Activated naive CD4-positive, alpha-beta T cell treated with anti-CD3 and anti-CD28 coated beads for 36 hours (primary cell): ENCODE measurements around the gene ACOT6. TPM values are rescaled to one million over a fixed set of nuclear protein-coding genes. Genes with fewer than 3 reads are reported as not detected.
"Not testable (repeated sequence)": the region's sequence is repeated elsewhere in the genome, so short reads cannot be mapped to it uniquely, and the experiment has no call there.

Experiments used
- CTCF ChIA-PET: fragments of 350-600 bp; sonication (Branson Sonifier 250); formaldehyde crosslinking; loops from one replicate; lab custom pipeline; 2021; ENCODE audit warnings: antibody characterized with exemption; lab: Charles Lee
- DNase-seq: peaks from one replicate; pipeline ENCODE4 v3.0.0-alpha.2; 2020
- H3K27ac Mint-ChIP-seq: one replicate; pipeline ENCODE4 v1.8.0; 2021; ENCODE audit warnings: mild to moderate bottlenecking, mixed read lengths
- H3K27me3 Mint-ChIP-seq: one replicate; pipeline ENCODE4 v1.8.0; 2021; ENCODE audit warnings: low read depth, mixed read lengths
- H3K36me3 Mint-ChIP-seq: one replicate; pipeline ENCODE4 v1.8.0; 2021; ENCODE audit warnings: low read depth, mixed read lengths
- H3K4me1 Mint-ChIP-seq: one replicate; pipeline ENCODE4 v1.8.0; 2021; ENCODE audit warnings: low read depth, mixed read lengths
- H3K4me3 Mint-ChIP-seq: one replicate; pipeline ENCODE4 v1.8.0; 2021; ENCODE audit warnings: mild to moderate bottlenecking, moderate library complexity, mixed read lengths
- H3K9me3 Mint-ChIP-seq: one replicate; pipeline ENCODE4 v1.8.0; 2021; ENCODE audit warnings: mixed read lengths
- intact Hi-C: fragments of 100-400 bp; cut with micrococcal nuclease; formaldehyde crosslinking; loops from one replicate; pipeline ENCODE4 v1.15.1; 2023
- total RNA-seq, 2 experiments: library from RNA; stranded (reverse); gene quantifications; one replicate each; pipeline ENCODE4 v1.2.3, GENCODE V29; 2021

The ACOT6 gene
- total RNA-seq, 2 experiments from 2014 or later: not detected

DNA sequence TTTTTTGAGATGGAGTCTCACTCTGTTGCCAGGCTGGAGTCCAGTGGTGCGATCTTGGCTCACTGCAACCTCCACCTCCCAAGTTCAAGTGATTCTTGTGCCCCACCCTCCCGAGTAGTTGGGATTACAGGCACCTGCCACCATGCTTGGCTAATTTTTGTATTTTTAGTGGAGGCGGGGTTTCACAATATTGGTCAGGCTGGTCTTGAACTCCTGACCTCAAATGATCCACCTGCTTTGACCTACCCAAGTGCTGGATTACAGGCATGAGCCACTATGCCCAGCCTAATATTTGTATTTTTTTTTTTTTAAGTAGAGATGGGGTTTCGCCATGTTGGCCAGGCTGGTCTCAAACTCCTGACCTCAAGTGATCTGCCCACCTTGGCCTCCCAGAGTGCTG, 38.6 kb upstream of the ACOT6 start:
- H3K9me3 Mint-ChIP-seq, H3K27ac Mint-ChIP-seq, H3K27me3 Mint-ChIP-seq, H3K36me3 Mint-ChIP-seq, DNase-seq, intact Hi-C loops, H3K4me3 Mint-ChIP-seq: not testable (repeated sequence)
- CTCF ChIA-PET: interaction anchor here (0.7 kb wide), 1 partner anchor 63 kb away, joined by 3 read pairs; no protein-coding TSS in a partner anchor
- peaks cover 12% of the 10 kb centered on the region for H3K4me1 Mint-ChIP-seq

- CTCF ChIA-PET, H3K27me3 Mint-ChIP-seq, H3K36me3 Mint-ChIP-seq, H3K4me3 Mint-ChIP-seq, H3K9me3 Mint-ChIP-seq, intact Hi-C loops, H3K27ac Mint-ChIP-seq, DNase-seq: not testable (repeated sequence)
- H3K4me1 Mint-ChIP-seq: peaks cover 12% of the 10 kb centered on the region
Measured at GRCh38 chr14:73574251-73574650, 38.1 kb upstream of the ACOT6 start.

GRCh38 chr14:73576391-73576790, 35.9 kb upstream of the ACOT6 start:
- Mint-ChIP-seq H3K4me1 (peaks cover 3% of the 10 kb centered on the region), H3K36me3 (peaks cover 5% of the 10 kb centered on the region), H3K9me3 (no peaks in the 10 kb centered on the region), H3K27ac (no peak overlapping the region), H3K4me3 (no peak overlapping the region), H3K27me3 (no peaks in the 10 kb centered on the region)
- intact Hi-C loops: no loop called here
- no peak for DNase-seq
- CTCF ChIA-PET: interaction anchor here (0.6 kb wide), 1 partner anchor 126 kb away, joined by 3 read pairs; no protein-coding TSS in a partner anchor

GRCh38 chr14:73577214-73577613, 35.1 kb upstream of the ACOT6 start:
- H3K27ac Mint-ChIP-seq, H3K36me3 Mint-ChIP-seq, H3K4me3 Mint-ChIP-seq, DNase-seq, H3K4me1 Mint-ChIP-seq, intact Hi-C loops, H3K27me3 Mint-ChIP-seq, CTCF ChIA-PET, H3K9me3 Mint-ChIP-seq: not testable (repeated sequence)

DNA sequence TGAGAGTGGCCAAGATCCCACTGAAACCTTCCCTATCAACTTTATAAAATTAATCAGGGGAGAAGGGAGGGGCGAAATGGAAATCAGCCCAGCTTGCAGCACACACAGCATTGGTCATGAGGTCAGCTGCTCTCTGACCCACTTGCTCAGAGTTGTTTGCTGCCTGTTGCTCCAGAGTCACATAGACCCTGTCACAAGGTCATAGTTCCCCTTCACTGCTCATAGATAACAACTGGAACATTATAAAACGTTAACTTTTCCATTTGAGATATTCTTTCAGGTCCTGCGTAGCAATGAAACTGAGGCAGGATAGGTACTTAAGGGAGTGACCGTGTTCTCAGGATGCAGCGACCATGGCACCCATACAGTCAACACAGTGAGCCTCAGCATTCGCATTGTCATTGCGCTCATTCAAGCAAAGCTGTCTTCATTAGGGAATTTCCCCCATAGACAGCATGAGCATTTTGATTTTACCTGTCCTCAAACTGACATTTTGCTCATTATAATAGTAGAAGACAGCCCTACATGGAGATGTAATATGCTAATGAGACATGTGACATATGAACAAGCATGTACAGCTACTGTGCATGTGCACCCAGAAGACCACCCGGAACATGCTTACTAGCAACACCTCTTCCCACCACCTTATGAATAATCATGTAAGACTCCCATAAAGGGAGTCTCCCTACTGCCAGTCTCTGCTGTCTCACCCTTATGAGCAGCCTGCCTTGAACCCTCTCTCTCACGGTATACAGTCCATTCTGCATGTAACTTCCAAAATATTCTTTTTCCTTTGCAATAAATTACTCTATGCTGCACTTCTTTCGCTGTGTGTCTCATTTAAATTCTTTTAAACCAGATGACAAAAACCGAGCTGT, 30.0 kb upstream of the ACOT6 start:
- H3K4me3 Mint-ChIP-seq, H3K27ac Mint-ChIP-seq, DNase-seq, intact Hi-C loops, H3K9me3 Mint-ChIP-seq, H3K4me1 Mint-ChIP-seq, H3K27me3 Mint-ChIP-seq, H3K36me3 Mint-ChIP-seq: not testable (repeated sequence)
- CTCF ChIA-PET: interaction anchor here (0.7 kb wide), 1 partner anchor 11 kb away, joined by 3 read pairs; no protein-coding TSS in a partner anchor

DNA sequence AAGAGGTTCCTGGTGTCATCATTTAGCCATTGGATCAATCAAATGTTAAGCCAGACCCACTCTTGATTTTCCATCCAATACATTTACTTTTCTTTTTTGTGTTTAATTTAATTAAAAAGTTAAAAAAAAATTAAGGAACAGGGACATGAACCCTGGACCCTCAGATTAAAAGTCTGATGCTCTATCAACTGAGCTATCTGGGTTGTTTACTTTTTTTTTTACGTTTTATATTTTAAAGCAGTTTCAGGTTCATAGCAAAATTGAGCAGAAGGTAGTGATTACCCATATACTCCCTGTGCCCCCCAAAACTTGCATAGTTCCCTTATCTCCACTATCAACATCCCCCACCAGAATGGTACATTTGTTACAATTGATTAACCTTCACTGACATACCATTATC, 23.6 kb upstream of the ACOT6 start:
- no peak overlapping the region for H3K4me3 Mint-ChIP-seq
- CTCF ChIA-PET: interaction anchor here (2.1 kb wide), 1 partner anchor 18 kb away, joined by 18 read pairs; no protein-coding TSS in a partner anchor
- H3K36me3 Mint-ChIP-seq: no peaks in the 10 kb centered on the region
- H3K27me3 Mint-ChIP-seq: no peaks in the 10 kb centered on the region
- no peaks in the 10 kb centered on the region for H3K9me3 Mint-ChIP-seq
- peaks cover 7% of the 10 kb centered on the region for H3K4me1 Mint-ChIP-seq
- no peak for DNase-seq
- H3K27ac Mint-ChIP-seq: no peak overlapping the region
- intact Hi-C loops: no loop called here

DNA sequence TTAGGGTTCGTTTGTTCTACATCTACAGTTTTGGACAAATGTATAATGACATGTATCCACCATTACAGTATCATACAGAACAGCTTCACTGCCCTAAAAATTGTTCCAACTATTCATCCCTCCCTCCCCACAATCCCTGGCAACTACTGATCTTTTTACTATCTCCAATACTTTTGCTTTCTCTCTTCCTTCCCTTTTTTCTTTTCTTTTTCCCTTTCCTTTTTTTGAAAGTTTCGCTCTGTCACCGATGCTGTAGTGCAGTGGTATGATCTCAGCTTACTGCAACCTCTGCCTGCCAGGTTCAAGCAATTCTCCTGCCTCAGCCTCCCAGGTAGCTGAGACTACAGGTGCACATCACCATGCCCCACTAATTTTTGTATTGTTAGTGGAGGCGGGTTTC, 23.2 kb upstream of the ACOT6 start:
- DNase-seq: no peak
- Mint-ChIP-seq H3K4me3 (no peak overlapping the region), H3K27me3 (no peaks in the 10 kb centered on the region), H3K36me3 (no peaks in the 10 kb centered on the region), H3K27ac (no peak overlapping the region), H3K9me3 (no peaks in the 10 kb centered on the region), H3K4me1 (peaks cover 7% of the 10 kb centered on the region)
- CTCF ChIA-PET: interaction anchor here (1.0 to 2.1 kb wide), 3 partner anchors 18 to 80 kb away, joined by 3 to 18 read pairs (median 10); no protein-coding TSS in a partner anchor
- intact Hi-C loops: no loop called here

DNA sequence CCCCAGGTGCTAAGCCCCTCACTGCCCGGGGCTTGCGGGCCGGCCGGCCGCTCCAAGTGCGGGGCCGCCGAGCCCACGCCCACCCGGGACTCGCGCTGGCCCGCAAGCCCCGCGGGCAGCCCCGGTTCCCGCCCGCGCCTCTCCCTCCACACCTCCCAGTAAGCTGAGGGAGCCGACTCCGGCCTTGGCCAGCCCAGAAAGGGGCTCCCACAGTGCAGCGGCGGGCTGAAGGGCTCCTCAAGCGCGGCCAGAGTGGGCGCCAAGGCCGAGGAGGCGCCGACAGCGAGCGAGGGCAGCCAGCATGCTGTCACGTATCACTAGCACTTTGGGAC, 21.7 kb upstream of the ACOT6 start:
- H3K9me3 Mint-ChIP-seq, H3K27me3 Mint-ChIP-seq, H3K4me3 Mint-ChIP-seq: not testable (repeated sequence)

GRCh38 chr14:73591690-73592449, 20.4 kb upstream of the ACOT6 start, which contains the start of gene ACOT4:
Gene ACOT4 (plus strand): TSS chr14:73591873. CDS start chr14:73591960, 87 bp downstream.
- peak; percentile 42 for DNase-seq
- CTCF ChIA-PET: interaction anchor here (1.0 to 1.1 kb wide), 3 partner anchors 21 to 41 kb away, joined by 3 to 4 read pairs (median 3); no protein-coding TSS in a partner anchor
- intact Hi-C loops: no loop called here
- peak within 1 kb of the TSS; percentile 68 for H3K4me3 Mint-ChIP-seq
- no peak within 1 kb of the TSS for H3K27ac Mint-ChIP-seq
- no peaks in the 10 kb centered on the region for H3K27me3 Mint-ChIP-seq
- H3K36me3 Mint-ChIP-seq: no peaks in the 10 kb centered on the region
- peaks cover 7% of the 10 kb centered on the region for H3K4me1 Mint-ChIP-seq
- no peaks in the 10 kb centered on the region for H3K9me3 Mint-ChIP-seq

More for the DNA sequence above, 21.7 kb upstream of the ACOT6 start:
- H3K36me3 Mint-ChIP-seq, intact Hi-C loops, H3K27ac Mint-ChIP-seq, DNase-seq, H3K4me1 Mint-ChIP-seq: not testable (repeated sequence)
- CTCF ChIA-PET: interaction anchor here (2.0 to 2.1 kb wide), 2 partner anchors 20 to 82 kb away, joined by 10 to 18 read pairs; no protein-coding TSS in a partner anchor

- no peak for DNase-seq
- intact Hi-C loops: no loop called here
- Mint-ChIP-seq H3K27ac (no peak overlapping the region), H3K4me1 (peaks cover 7% of the 10 kb centered on the region), H3K9me3 (no peaks in the 10 kb centered on the region), H3K4me3 (no peak overlapping the region), H3K27me3 (no peaks in the 10 kb centered on the region), H3K36me3 (no peaks in the 10 kb centered on the region)
- CTCF ChIA-PET: interaction anchor here (1.0 kb wide), 1 partner anchor 39 kb away, joined by 3 read pairs; no protein-coding TSS in a partner anchor
Measured at GRCh38 chr14:73594491-73594890, 17.8 kb upstream of the ACOT6 start.

- Mint-ChIP-seq H3K4me1 (no peaks in the 10 kb centered on the region), H3K9me3 (no peaks in the 10 kb centered on the region), H3K36me3 (no peaks in the 10 kb centered on the region), H3K27ac (no peak overlapping the region), H3K4me3 (no peak overlapping the region), H3K27me3 (no peaks in the 10 kb centered on the region)
- intact Hi-C loops: no loop called here
- DNase-seq: no peak
- CTCF ChIA-PET: no interaction called here
Measured at GRCh38 chr14:73599499-73599898, 12.8 kb upstream of the ACOT6 start.

GRCh38 chr14:73602994-73603393, 9.3 kb upstream of the ACOT6 start:
- DNase-seq: no peak
- H3K4me3 Mint-ChIP-seq: no peak overlapping the region
- no peaks in the 10 kb centered on the region for H3K36me3 Mint-ChIP-seq
- no peaks in the 10 kb centered on the region for H3K4me1 Mint-ChIP-seq
- intact Hi-C loops: no loop called here
- H3K27me3 Mint-ChIP-seq: no peaks in the 10 kb centered on the region
- CTCF ChIA-PET: interaction anchor here (0.7 kb wide), 1 partner anchor 160 kb away, joined by 3 read pairs; no protein-coding TSS in a partner anchor
- H3K9me3 Mint-ChIP-seq: no peaks in the 10 kb centered on the region
- H3K27ac Mint-ChIP-seq: no peak overlapping the region
